HEK293T (cell line): ENCODE data around the gene TULP1.

Experiments
- CTCF ChIA-PET: fragments of 350-600 bp; formaldehyde crosslinking; extraction: SDS; loops from one replicate; lab custom pipeline; 2021; ENCODE audit warnings: antibody characterized with exemption, inconsistent platforms; lab: Yijun Ruan, JAX
- POLR2A ChIA-PET: fragments of 350-600 bp; formaldehyde crosslinking; extraction: SDS; loops from one replicate; lab custom pipeline; 2020; ENCODE audit warnings: antibody characterized with exemption, inconsistent platforms; lab: Yijun Ruan, JAX
- DNase-seq: peaks from one replicate; pipeline ENCODE4 v3.0.0; 2012; ENCODE audit warnings: mixed read lengths; ENCODE audit errors: extremely low spot score
- ARNT ChIP-seq: fragments of 450-650 bp; IDR thresholded peaks from 2 replicates; pipeline ENCODE4 v1.6.1; 2017; ENCODE audit warnings: mild to moderate bottlenecking
- BHLHE40 ChIP-seq: fragments of 450-650 bp; IDR thresholded peaks from 2 replicates; pipeline ENCODE4 v1.6.1; 2016; ENCODE audit warnings: mild to moderate bottlenecking, moderate library complexity, borderline replicate concordance
- CTBP1 ChIP-seq: fragments of 450-650 bp; IDR thresholded peaks from 2 replicates; pipeline ENCODE4 v1.6.1; 2016; ENCODE audit warnings: borderline replicate concordance
- ELF4 ChIP-seq: fragments of 450-650 bp; IDR thresholded peaks from 2 replicates; pipeline ENCODE4 v1.6.1; 2017; ENCODE audit warnings: antibody characterized with exemption
- FOXA1 ChIP-seq: fragments of 450-650 bp; IDR thresholded peaks from 2 replicates; pipeline ENCODE4 v1.6.1; 2016; ENCODE audit warnings: mild to moderate bottlenecking
- FOXK2 ChIP-seq: fragments of 450-650 bp; IDR thresholded peaks from 2 replicates; pipeline ENCODE4 v1.6.1; 2016; ENCODE audit warnings: mild to moderate bottlenecking
- FOXM1 ChIP-seq: fragments of 450-650 bp; IDR thresholded peaks from 2 replicates; pipeline ENCODE4 v1.6.1; 2017; ENCODE audit warnings: mild to moderate bottlenecking, borderline replicate concordance
- HDGF ChIP-seq: fragments of 450-650 bp; IDR thresholded peaks from 2 replicates; pipeline ENCODE4 v1.6.1; 2017; ENCODE audit warnings: antibody characterized with exemption, borderline replicate concordance
- L3MBTL2 ChIP-seq: fragments of 450-650 bp; conservative IDR thresholded peaks from 2 replicates; pipeline ENCODE4 v1.6.1; 2016; ENCODE audit warnings: mild to moderate bottlenecking
- LEF1 ChIP-seq: fragments of 450-650 bp; IDR thresholded peaks from 2 replicates; pipeline ENCODE4 v1.6.1; 2017; ENCODE audit warnings: mild to moderate bottlenecking, borderline replicate concordance
- NFRKB ChIP-seq: fragments of 450-650 bp; IDR thresholded peaks from 2 replicates; pipeline ENCODE4 v1.6.1; 2016; ENCODE audit warnings: mild to moderate bottlenecking, moderate library complexity
- SP1 ChIP-seq: fragments of 450-650 bp; IDR thresholded peaks from 2 replicates; pipeline ENCODE4 v1.6.1; 2017
- SUZ12 ChIP-seq: fragments of 450-650 bp; IDR thresholded peaks from 2 replicates; pipeline ENCODE4 v1.6.1; 2016; ENCODE audit warnings: mild to moderate bottlenecking
- TARDBP ChIP-seq: fragments of 450-650 bp; IDR thresholded peaks from 2 replicates; pipeline ENCODE4 v1.6.1; 2016
- ZNF384 ChIP-seq: fragments of 450-650 bp; IDR thresholded peaks from 2 replicates; pipeline ENCODE4 v1.6.1; 2016
- TF ChIP-seq, protein P1 (sequence below): fragments of 450-650 bp; IDR thresholded peaks from 2 replicates; pipeline ENCODE4 v1.6.1; 2016

The TULP1 gene

GRCh38 chr6:35478259-35478658, 34.4 kb downstream of the TULP1 start:
- TF ChIP-seq FOXA1 (no peak), ELF4 (no peak), ARNT (no peak), NFRKB (no peak), FOXM1 (no peak), L3MBTL2 (no peak), BHLHE40 (no peak), LEF1 (no peak), TARDBP (no peak), SUZ12 (no peak), ZNF384 (no peak), CTBP1 (no peak), HDGF (no peak)
- CTCF ChIA-PET = interaction anchor here (0.6 kb wide), 1 partner anchor 26 kb away, joined by 3 read pairs; no protein-coding TSS in a partner anchor
- POLR2A ChIA-PET = interaction anchor here (0.8 to 2.1 kb wide), 2 partner anchors 10 to 14 kb away, joined by 3 to 4 read pairs; partner anchors contain the start of gene RPL10A
- DNase-seq = no peak

- POLR2A ChIA-PET = interaction anchor here (0.8 to 2.1 kb wide), 2 partner anchors 9 to 14 kb away, joined by 3 to 4 read pairs; partner anchors contain the start of gene RPL10A
- CTCF ChIA-PET = no interaction called here
- DNase-seq = no peak
- TF ChIP-seq ELF4 (no peak), NFRKB (no peak), L3MBTL2 (no peak), ARNT (no peak), ZNF384 (no peak), TARDBP (no peak), FOXA1 (no peak), FOXM1 (no peak), LEF1 (no peak), CTBP1 (no peak), SP1 (no peak)
- TF ChIP-seq, protein P1, sequence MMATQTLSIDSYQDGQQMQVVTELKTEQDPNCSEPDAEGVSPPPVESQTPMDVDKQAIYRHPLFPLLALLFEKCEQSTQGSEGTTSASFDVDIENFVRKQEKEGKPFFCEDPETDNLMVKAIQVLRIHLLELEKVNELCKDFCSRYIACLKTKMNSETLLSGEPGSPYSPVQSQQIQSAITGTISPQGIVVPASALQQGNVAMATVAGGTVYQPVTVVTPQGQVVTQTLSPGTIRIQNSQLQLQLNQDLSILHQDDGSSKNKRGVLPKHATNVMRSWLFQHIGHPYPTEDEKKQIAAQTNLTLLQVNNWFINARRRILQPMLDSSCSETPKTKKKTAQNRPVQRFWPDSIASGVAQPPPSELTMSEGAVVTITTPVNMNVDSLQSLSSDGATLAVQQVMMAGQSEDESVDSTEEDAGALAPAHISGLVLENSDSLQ = no peak
Measured at GRCh38 chr6:35477551-35478179, 35.0 kb downstream of the TULP1 start.

DNA sequence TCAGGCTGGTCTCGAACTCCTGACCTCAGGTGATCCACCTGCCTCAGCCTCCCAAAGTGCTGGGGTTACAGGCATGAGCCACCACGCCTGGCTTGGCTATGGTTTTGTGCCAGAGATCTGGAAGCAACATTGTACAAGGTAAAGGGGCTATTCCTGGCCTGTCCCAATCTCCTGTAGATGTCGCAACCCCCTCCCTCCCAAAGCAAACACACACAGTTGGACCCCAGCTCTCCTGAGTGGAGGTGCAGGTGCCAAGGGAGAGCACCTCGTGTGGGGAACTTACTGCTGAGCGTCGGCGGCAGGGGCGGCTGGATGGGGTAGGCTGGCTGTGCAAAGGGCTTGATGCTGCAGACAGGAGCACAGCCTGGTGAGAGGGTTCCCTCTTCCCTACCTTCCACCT, 35.7 kb downstream of the TULP1 start:
- ChIA-PET CTCF (no interaction called here), POLR2A (interaction anchor here (2.1 kb wide), 1 partner anchor 15 kb away, joined by 4 read pairs; no protein-coding TSS in a partner anchor)
- no peak for DNase-seq
- no peak for TF ChIP-seq TARDBP
- no peak for TF ChIP-seq BHLHE40
- no peak for TF ChIP-seq ELF4
- no peak for TF ChIP-seq FOXA1
- TF ChIP-seq FOXM1 = no peak
- TF ChIP-seq ZNF384 = no peak
- no peak for TF ChIP-seq L3MBTL2
- no peak for TF ChIP-seq NFRKB
- TF ChIP-seq SUZ12 = no peak
- no peak for TF ChIP-seq LEF1
- TF ChIP-seq CTBP1 = no peak
- TF ChIP-seq FOXK2 = no peak
- no peak for TF ChIP-seq SP1
- TF ChIP-seq, protein P1 = no peak
- no peak for TF ChIP-seq HDGF

- POLR2A ChIA-PET = no interaction called here
- TF ChIP-seq ARNT (no peak), CTBP1 (no peak), SP1 (no peak), ELF4 (no peak), L3MBTL2 (no peak), LEF1 (no peak), HDGF (no peak), ZNF384 (no peak), TARDBP (no peak), FOXA1 (no peak), NFRKB (no peak), FOXK2 (no peak), BHLHE40 (no peak), SUZ12 (no peak), FOXM1 (no peak)
- TF ChIP-seq, protein P1 = no peak
Measured at GRCh38 chr6:35476004-35476403, 36.7 kb downstream of the TULP1 start.

DNA sequence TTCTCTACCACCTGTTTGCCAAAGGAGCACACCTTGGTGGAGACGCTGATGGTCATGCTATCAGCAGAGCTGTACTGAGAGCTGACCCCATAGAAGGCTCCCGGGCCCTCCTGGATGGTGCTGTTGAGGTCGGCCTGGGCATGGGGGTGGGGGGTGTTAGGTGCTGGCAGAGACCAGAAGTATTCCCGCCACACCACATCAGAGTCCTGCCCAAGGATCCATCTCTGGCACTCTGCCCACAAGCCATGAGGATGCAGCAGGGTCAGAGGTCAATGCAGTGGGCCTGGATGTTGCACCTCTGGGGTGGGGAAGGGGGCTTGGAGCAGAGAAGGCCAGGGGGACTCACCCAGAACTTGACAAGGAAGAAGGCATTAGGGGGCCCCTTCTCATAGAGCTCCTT, 37.1 kb downstream of the TULP1 start:
- POLR2A ChIA-PET = no interaction called here
- no peak for TF ChIP-seq ZNF384
- DNase-seq = no peak
- CTCF ChIA-PET = no interaction called here

More at GRCh38 chr6:35476004-35476403, 36.7 kb downstream of the TULP1 start:
- CTCF ChIA-PET = no interaction called here
- no peak for DNase-seq

GRCh38 chr6:35474942-35475570, 37.6 kb downstream of the TULP1 start:
- DNase-seq = no peak
- TF ChIP-seq L3MBTL2 (no peak), SUZ12 (no peak)
- POLR2A ChIA-PET = interaction anchor here (0.7 kb wide), 1 partner anchor 9 kb away, joined by 3 read pairs; no protein-coding TSS in a partner anchor
- CTCF ChIA-PET = no interaction called here
